Measurements from ENCODE around the gene ACBD3. TPM values are rescaled to one million over a fixed set of nuclear protein-coding genes. Genes with fewer than 3 reads are reported as not detected.

ACBD3 gene
- total and polyA plus RNA-seq, 10 of the 15 experiments (the other 5 are each of a cell fraction or from before 2014, with no cell fraction given), result 7.5 to 27.9 (median 20.3) TPM

GRCh38 chr1:226186124-226187018 is at the start of gene ACBD3 (continued):
- TF ChIP-seq CUX1 (IDR thresholded peaks at IDR 0.05; ENCODE audit: insufficient replicate concordance, low read depth, low read length) (no peak), RFX5 (IDR thresholded peaks at IDR 0.05; ENCODE audit: low read depth, low read length) (no peak), SUZ12 (IDR thresholded peaks at IDR 0.05; ENCODE audit: unreplicated experiment) (no peak), CREM (IDR thresholded peaks at IDR 0.05; ENCODE audit: low read depth) (peak; percentile 81), RUNX3 (IDR thresholded peaks at IDR 0.05; ENCODE audit: low read length) (peak; percentile 55; the same call in 1 of the 2 replicates), RBBP5 (conservative IDR thresholded peaks at IDR 0.05) (no peak), CREB1 (IDR thresholded peaks at IDR 0.05; ENCODE audit: low read depth) (peak; percentile 69), ZNF592 (IDR thresholded peaks at IDR 0.05) (0 out of 2 replicates have a peak, but pooled peaks have one; percentile 45), YBX1 (IDR thresholded peaks at IDR 0.05) (no peak), EP300 (IDR thresholded peaks at IDR 0.05; ENCODE audit: borderline replicate concordance in 1 of 2, control insufficient read depth in 1 of 2, low read depth in 2 of 2, low read length in 2 of 2) (no peak), PAX8 (IDR thresholded peaks at IDR 0.05) (no peak), WRNIP1 (IDR thresholded peaks at IDR 0.05; ENCODE audit: borderline replicate concordance, low read depth, low read length) (no peak), PML (IDR thresholded peaks at IDR 0.05; ENCODE audit: low read length) (peak; percentile 78; the same call in 1 of the 2 replicates), ESRRA (IDR thresholded peaks at IDR 0.05; ENCODE audit: low read length) (no peak), IKZF2 (IDR thresholded peaks at IDR 0.05) (peak in 1 of 2 experiments; percentile 36; a peak in 2 of 4 replicates), CHD1 (IDR thresholded peaks at IDR 0.05; ENCODE audit: low read depth, low read length) (peak; percentile 58; the same call in 1 of the 2 replicates), KLF5 (IDR thresholded peaks at IDR 0.05; ENCODE audit: partially characterized antibody) (peak; percentile 53), SREBF1 (IDR thresholded peaks at IDR 0.05; ENCODE audit: low read length) (no peak), ZNF24 (IDR thresholded peaks at IDR 0.05) (no peak)

All from GM12878 (cell line).